HCT116 (cell line): ENCODE data around the gene SPSB3.

Experiments used
- ATF3 ChIP-seq: IDR thresholded peaks from 2 replicates; pipeline ENCODE4 v1.6.1; 2012
- EGR1 ChIP-seq: IDR thresholded peaks from 2 replicates; pipeline ENCODE4 v1.6.1; 2012; ENCODE audit warnings: low read depth
- POLR2AphosphoS5 ChIP-seq: IDR thresholded peaks from 2 replicates; pipeline ENCODE4 v1.6.1; 2011; ENCODE audit warnings: mild to moderate bottlenecking, low read depth, low read length, moderate library complexity
- RAD21 ChIP-seq: IDR thresholded peaks from 2 replicates; pipeline ENCODE4 v1.6.1; 2012; ENCODE audit warnings: low read depth, mild to moderate bottlenecking
- ZFX ChIP-seq: fragments of 450-650 bp; IDR thresholded peaks from 2 replicates; pipeline ENCODE4 v1.6.1; 2017
- TF ChIP-seq, protein P1 (sequence below), 3 experiments: fragments of 200-600 bp in 1 of 3; sonication (generic) in 1 of 3; IDR thresholded peaks in 2 of 3; conservative IDR thresholded peaks in 1 of 3; 2 replicates each; pipeline ENCODE4 v1.5.1; 2012 to 2017; ENCODE audit warnings: low read depth in 2 of 3, low read length in 2 of 3, antibody characterized with exemption in 1 of 3, borderline replicate concordance in 1 of 3, control low read depth in 1 of 3, mild to moderate bottlenecking in 1 of 3, mixed read lengths in 1 of 3, mixed run types in 1 of 3, moderate library complexity in 1 of 3; ENCODE audit not compliant: insufficient read depth in 1 of 3
- TF ChIP-seq, protein P2 (sequence below): IDR thresholded peaks from 2 replicates; pipeline ENCODE4 v1.6.1; 2012; ENCODE audit warnings: low read depth

- TF ChIP-seq ATF3 (no peak), EGR1 (no peak), POLR2AphosphoS5 (no peak), ZFX (no peak), RAD21 (no peak)
- TF ChIP-seq, protein P1, sequence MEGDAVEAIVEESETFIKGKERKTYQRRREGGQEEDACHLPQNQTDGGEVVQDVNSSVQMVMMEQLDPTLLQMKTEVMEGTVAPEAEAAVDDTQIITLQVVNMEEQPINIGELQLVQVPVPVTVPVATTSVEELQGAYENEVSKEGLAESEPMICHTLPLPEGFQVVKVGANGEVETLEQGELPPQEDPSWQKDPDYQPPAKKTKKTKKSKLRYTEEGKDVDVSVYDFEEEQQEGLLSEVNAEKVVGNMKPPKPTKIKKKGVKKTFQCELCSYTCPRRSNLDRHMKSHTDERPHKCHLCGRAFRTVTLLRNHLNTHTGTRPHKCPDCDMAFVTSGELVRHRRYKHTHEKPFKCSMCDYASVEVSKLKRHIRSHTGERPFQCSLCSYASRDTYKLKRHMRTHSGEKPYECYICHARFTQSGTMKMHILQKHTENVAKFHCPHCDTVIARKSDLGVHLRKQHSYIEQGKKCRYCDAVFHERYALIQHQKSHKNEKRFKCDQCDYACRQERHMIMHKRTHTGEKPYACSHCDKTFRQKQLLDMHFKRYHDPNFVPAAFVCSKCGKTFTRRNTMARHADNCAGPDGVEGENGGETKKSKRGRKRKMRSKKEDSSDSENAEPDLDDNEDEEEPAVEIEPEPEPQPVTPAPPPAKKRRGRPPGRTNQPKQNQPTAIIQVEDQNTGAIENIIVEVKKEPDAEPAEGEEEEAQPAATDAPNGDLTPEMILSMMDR (IDR thresholded peaks at IDR 0.05 in 2 of 3, conservative IDR thresholded peaks at IDR 0.05 in 1 of 3; ENCODE audit: borderline replicate concordance in 1 of 3, insufficient read depth in 1 of 3, low read depth in 2 of 3, low read length in 2 of 3): no peak
- TF ChIP-seq, protein P2, sequence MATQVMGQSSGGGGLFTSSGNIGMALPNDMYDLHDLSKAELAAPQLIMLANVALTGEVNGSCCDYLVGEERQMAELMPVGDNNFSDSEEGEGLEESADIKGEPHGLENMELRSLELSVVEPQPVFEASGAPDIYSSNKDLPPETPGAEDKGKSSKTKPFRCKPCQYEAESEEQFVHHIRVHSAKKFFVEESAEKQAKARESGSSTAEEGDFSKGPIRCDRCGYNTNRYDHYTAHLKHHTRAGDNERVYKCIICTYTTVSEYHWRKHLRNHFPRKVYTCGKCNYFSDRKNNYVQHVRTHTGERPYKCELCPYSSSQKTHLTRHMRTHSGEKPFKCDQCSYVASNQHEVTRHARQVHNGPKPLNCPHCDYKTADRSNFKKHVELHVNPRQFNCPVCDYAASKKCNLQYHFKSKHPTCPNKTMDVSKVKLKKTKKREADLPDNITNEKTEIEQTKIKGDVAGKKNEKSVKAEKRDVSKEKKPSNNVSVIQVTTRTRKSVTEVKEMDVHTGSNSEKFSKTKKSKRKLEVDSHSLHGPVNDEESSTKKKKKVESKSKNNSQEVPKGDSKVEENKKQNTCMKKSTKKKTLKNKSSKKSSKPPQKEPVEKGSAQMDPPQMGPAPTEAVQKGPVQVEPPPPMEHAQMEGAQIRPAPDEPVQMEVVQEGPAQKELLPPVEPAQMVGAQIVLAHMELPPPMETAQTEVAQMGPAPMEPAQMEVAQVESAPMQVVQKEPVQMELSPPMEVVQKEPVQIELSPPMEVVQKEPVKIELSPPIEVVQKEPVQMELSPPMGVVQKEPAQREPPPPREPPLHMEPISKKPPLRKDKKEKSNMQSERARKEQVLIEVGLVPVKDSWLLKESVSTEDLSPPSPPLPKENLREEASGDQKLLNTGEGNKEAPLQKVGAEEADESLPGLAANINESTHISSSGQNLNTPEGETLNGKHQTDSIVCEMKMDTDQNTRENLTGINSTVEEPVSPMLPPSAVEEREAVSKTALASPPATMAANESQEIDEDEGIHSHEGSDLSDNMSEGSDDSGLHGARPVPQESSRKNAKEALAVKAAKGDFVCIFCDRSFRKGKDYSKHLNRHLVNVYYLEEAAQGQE: no peak
These were observed 5.8 kb downstream of the SPSB3 start for GRCh38 chr16:1776672-1776955.
